ENCODE measurements around the gene XCR1. TPM values are rescaled to one million over a fixed set of nuclear protein-coding genes. Genes with fewer than 3 reads are reported as not detected.

Gene XCR1
- total and polyA plus RNA-seq, 2 of the 8 experiments (the other 6 are each of a cell fraction or from before 2014, with no cell fraction given), result 0.53 TPM; not detected in 1

- POLR2A ChIA-PET (ENCODE audit: partially characterized antibody), result no interaction called here
- 85% methylated on average over 5 of the region's 5 CpGs; no CpG with 5 or more reads in 1 of the 2 experiments for WGBS, 2 experiments (ENCODE audit: extremely low coverage in 1 of 2, insufficient coverage in 1 of 2, insufficient read length in 1 of 2, insufficient replicate concordance in 2 of 2, low coverage in 1 of 2, low lambda C conversion rate in 2 of 2, missing lambda C conversion rate in 1 of 2)
- H3K36me3 ChIP-seq (ENCODE audit: control insufficient read depth in 2 of 4, insufficient read depth in 4 of 4, low read length in 3 of 4), result peaks cover 7 to 52% (median 34%) of the 10 kb centered on the region in 4 experiments; a peak in 7 of 8 replicates
- TF ChIP-seq EP300 (IDR thresholded peaks at IDR 0.05; ENCODE audit: borderline replicate concordance in 1 of 2, low read depth in 2 of 2, low read length in 2 of 2), result no peak
- no peak for TF ChIP-seq E2F6 (IDR thresholded peaks at IDR 0.05)
- no peak for TF ChIP-seq TCF12 (IDR thresholded peaks at IDR 0.05; ENCODE audit: low read depth, low read length)
- TF ChIP-seq CHD1 (IDR thresholded peaks at IDR 0.05; ENCODE audit: low read depth, low read length), result no peak
- TF ChIP-seq PHF8 (conservative IDR thresholded peaks at IDR 0.05; ENCODE audit: low read depth, low read length), result no peak
- no peak for TF ChIP-seq BCL11A (IDR thresholded peaks at IDR 0.05; ENCODE audit: low read depth in 2 of 2, low read length in 2 of 2)
Measured at GRCh38 chr3:45975686-45976085, 51.6 kb downstream of the XCR1 start.

More at GRCh38 chr3:45975686-45976085, 51.6 kb downstream of the XCR1 start:
- Histone ChIP-seq H3K27me3 (replicated peaks in 1 of 4; ENCODE audit: control insufficient read depth in 3 of 4, extremely low read depth in 1 of 4, insufficient read depth in 3 of 4, low read length in 3 of 4) (no peaks in the 10 kb centered on the region), H2BK15ac (ENCODE audit: low read length) (no peak overlapping the region), H3K4me1 (replicated peaks in 1 of 4; ENCODE audit: control insufficient read depth in 3 of 4, insufficient read depth in 4 of 4, low read length in 3 of 4) (no peaks in the 10 kb centered on the region), H4K5ac (ENCODE audit: insufficient read length, low read depth, low read length) (no peak overlapping the region), H3K9me3 (ENCODE audit: insufficient read depth in 2 of 2, low read depth in 1 of 2, low read length in 1 of 2) (no peaks in the 10 kb centered on the region), H2BK120ac (replicated peaks; ENCODE audit: low read depth, low read length) (no peak overlapping the region), H3K79me1 (ENCODE audit: low read depth, low read length) (no peaks in the 10 kb centered on the region), H4K20me1 (replicated peaks in 1 of 2; ENCODE audit: control insufficient read depth in 1 of 2, insufficient read depth in 2 of 2, low read length in 2 of 2) (no peaks in the 10 kb centered on the region), H2BK12ac (ENCODE audit: low read depth, low read length) (no peak overlapping the region), H4K8ac (ENCODE audit: extremely low read depth, insufficient read depth, low read length) (no peak overlapping the region), H2BK20ac (ENCODE audit: low read length) (no peak overlapping the region), H3K23me2 (ENCODE audit: low read depth, low read length) (no peaks in the 10 kb centered on the region), H3K9ac (replicated peaks in 1 of 4; ENCODE audit: extremely low read depth in 1 of 4, low read depth in 3 of 4, low read length in 3 of 4) (no peak overlapping the region), H3K56ac (replicated peaks; ENCODE audit: insufficient read length, low read depth, low read length) (no peak overlapping the region), H3K79me2 (ENCODE audit: control insufficient read depth in 1 of 2, insufficient read depth in 2 of 2, low read length in 2 of 2) (no peaks in the 10 kb centered on the region), H3K23ac (ENCODE audit: insufficient read length) (no peak overlapping the region), H3K14ac (ENCODE audit: insufficient read length) (no peak overlapping the region), H2BK5ac (ENCODE audit: low read depth, low read length) (no peak overlapping the region), H4K91ac (replicated peaks; ENCODE audit: insufficient read length, low read length) (no peak overlapping the region), H3K27ac (ENCODE audit: low read depth, low read length) (no peak overlapping the region), H3K4me2 (ENCODE audit: insufficient read depth in 1 of 2, low read depth in 2 of 2, low read length in 2 of 2) (no peak overlapping the region), H3K4ac (replicated peaks; ENCODE audit: insufficient read length, low read depth, low read length) (no peak overlapping the region), H2AFZ (ENCODE audit: low read length) (no peak overlapping the region), H2AK5ac (ENCODE audit: low read depth, low read length) (no peak overlapping the region), H3K4me3 (ENCODE audit: extremely low read depth in 1 of 4, insufficient read depth in 2 of 4, low read depth in 3 of 4, low read length in 4 of 4) (no peak overlapping the region), H3K18ac (ENCODE audit: extremely low read depth, low read length) (no peak overlapping the region)
- FAIRE-seq (no peak), DNase-seq (ENCODE audit: low read depth in 1 of 2, low spot score in 2 of 2) (no peak)
- CTCF ChIA-PET (ENCODE audit: partially characterized antibody), result interaction anchor here (0.9 to 1.0 kb wide), 2 partner anchors 17 to 67 kb away, joined by 3 read pairs; no protein-coding TSS in a partner anchor

All from H1 (cell line).